ENCODE data around the gene MLPH.

- TF ChIP-seq TFDP1 (CRISPR knock-in tag; IDR thresholded peaks at IDR 0.05; ENCODE audit: borderline replicate concordance) (no peak), ARNT (IDR thresholded peaks at IDR 0.05) (no peak), KLF13 (CRISPR knock-in tag; IDR thresholded peaks at IDR 0.05) (no peak), NR1H2 (CRISPR knock-in tag; IDR thresholded peaks at IDR 0.05; ENCODE audit: borderline replicate concordance, low read depth) (no peak), TBX3 (IDR thresholded peaks at IDR 0.05; ENCODE audit: borderline replicate concordance) (no peak), CHD4 (IDR thresholded peaks at IDR 0.05; ENCODE audit: borderline replicate concordance, low read length) (no peak), ZSCAN5A (CRISPR knock-in tag; IDR thresholded peaks at IDR 0.05; ENCODE audit: borderline replicate concordance) (no peak), NFIC (IDR thresholded peaks at IDR 0.05; ENCODE audit: low read length) (no peak)
These were observed 66.9 kb downstream of the MLPH start for GRCh38 chr2:237553948-237554347.
